ENCODE measurements around the gene IFT20.
A peak's percentile ranks its signal among the peaks of the same experiment; 100 is the strongest.
"Not testable (repeated sequence)": the region's sequence is repeated elsewhere in the genome, so short reads cannot be mapped to it uniquely, and the experiment has no call there.

Gene IFT20

GRCh38 chr17:28306954-28307401 is 28.3 kb downstream of the IFT20 start:
- DNase-seq = no peak

DNA sequence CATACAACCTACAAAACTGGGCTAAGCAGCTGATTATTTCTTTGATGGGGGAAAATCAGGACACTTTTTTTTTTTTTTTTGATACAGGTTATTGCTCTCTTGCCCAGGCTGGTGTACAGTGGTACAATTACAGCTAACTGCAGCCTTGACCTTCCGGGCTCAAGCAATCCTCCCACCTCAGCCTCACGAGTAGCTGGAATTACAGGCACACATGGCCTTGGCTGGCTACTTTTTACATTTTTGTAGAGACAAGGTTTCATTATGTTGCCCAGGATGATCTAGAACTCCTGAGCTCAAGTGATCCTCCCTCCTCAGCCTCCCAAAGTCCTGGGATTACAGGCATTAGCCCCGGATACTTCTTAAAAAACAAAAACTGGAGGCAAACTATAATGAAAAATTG is 36.8 kb downstream of the IFT20 start:
- no peak for DNase-seq

DNA sequence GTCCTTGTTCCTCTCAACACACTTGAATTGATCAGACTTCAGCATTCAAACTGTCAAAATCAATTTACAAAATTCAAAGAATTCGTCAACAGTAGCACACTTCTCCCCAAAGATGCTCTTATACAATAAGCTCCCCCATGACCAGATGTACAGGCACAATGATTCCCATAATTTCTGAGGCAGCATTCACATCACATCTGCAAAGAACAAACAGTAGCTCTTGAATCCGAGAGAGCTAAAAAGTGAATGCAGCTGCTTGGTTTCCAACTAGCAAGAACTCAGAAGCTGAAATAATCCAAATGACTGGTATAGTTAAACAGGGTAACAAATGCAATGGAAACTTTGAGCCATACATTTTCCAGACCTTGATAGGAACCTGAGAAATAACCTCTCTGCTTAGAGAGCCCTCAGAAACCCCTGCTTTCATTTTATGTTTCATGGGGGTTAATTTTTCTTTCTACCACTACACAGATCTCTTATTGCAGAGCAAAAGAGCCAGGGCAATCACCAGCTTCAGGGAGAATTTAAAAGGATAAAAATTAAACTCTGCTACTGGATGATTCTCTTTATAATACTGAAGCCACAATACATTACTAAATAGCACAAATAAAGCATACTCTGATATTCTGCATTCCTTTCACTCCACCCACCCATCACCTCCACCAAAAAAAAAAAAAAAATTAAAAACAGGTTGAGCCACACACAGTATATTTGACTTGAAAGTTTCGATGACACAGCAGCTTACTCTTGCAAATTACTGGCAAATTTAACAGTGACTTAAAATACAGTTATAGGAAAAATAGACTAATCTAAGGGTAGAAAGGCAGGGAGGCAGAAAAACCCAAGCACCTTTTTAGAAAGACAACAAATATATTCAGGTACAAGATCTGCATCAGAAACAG is 39.3 kb downstream of the IFT20 start:
- DNase-seq = no peak

- DNase-seq = no peak
Measured at GRCh38 chr17:28293994-28294393, 41.3 kb downstream of the IFT20 start.

GRCh38 chr17:28292878-28293277 is 42.4 kb downstream of the IFT20 start:
- not testable (repeated sequence) for DNase-seq

DNA sequence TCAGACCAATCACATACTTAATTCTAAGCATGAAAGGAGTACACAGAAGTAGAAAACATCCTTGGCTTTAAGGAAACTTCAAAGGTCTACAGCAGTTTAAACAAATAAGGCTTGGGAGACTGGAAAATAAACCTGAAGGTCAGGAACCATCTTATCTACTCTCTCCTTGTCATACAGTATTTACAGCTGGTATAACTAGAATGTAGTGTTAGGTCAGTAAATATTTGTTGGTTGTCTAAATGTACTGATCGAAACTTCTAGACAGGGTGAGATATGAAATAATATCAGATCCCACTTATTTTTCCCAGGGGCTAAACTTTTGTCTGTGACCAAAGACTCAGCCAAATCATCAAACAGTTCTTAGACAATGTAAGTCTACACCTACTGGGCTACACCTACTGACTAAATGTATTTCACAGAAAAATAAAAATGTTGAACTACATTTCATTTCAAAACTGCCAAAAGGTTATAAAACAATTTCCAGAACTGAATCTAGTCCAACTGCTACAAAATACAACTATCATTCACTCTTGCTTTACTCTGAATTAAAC is 43.4 kb downstream of the IFT20 start:
- DNase-seq = no peak

- DNase-seq = no peak
Measured at GRCh38 chr17:28290703-28291102, 44.6 kb downstream of the IFT20 start.

DNA sequence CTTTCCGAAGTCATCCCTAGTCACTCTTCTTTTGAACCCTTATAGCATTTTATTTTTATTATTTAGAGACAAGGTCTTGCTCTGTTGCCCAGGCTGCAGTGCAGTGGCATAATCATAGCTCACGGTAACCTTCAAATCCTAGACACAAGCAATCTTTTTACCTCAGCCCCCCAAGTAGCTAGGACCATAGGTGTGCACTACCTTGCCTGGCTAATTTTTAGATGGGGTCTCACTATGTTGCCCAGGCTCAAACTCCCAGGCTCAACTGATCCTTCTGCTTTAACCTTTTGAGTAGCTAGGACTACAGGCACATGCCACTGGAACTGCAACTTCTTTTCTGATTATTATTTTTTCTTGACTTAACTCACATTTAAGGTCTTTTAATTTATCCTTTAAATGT is 49.3 kb downstream of the IFT20 start:
- no peak for DNase-seq

DNA sequence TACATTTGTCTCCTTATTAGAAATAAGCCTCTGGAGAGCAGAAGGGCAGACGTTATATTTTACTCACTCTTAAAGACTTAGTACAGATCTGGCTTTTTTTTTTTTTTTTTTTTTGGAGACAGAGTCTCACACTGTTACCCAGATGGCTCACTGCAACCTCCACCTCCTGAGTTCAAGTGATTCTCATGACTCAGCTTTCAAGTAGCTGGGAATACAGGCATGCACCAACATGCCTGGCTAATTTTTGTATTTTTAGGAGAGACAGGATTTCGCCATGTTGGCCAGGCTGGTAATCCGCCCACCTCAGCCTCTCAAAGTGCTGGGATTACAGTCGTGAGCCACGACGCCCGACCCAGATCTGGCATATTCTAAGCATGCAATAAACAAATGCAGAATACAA is 52.7 kb downstream of the IFT20 start:
- DNase-seq = peak; percentile 81

- no peak for DNase-seq
Measured at GRCh38 chr17:28280826-28281225, 54.4 kb downstream of the IFT20 start.

DNA sequence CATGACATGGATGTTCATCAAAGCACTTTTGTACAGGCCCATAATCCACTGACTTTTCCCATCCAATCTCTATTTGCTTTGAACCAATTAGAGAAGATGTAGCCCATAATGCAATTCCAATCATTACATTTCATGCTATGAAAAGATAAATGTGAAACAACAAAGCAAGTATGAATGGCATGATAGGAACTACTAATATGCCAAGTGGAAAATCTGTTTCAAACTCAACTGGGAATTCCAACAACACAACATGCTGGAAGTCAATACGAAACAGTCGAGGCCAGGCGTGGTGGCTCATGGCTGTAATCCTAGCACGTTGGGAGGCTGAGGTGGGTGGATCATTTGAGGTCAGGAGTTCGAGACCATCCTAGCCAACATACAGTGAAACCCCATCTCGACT is 55.9 kb downstream of the IFT20 start:
- peak; percentile 42 for DNase-seq
